ENCODE results near the gene IGFL4. TPM values are rescaled to one million over a fixed set of nuclear protein-coding genes. Genes with fewer than 3 reads are reported as not detected.

The IGFL4 gene
- total and polyA plus RNA-seq, 10 of the 15 experiments (the other 5 are each of a cell fraction or from before 2014, with no cell fraction given): not detected

- CTCF ChIA-PET: interaction anchor here (0.8 to 1.5 kb wide), 6 partner anchors 10 to 73 kb away, joined by 3 to 6 read pairs (median 3); no protein-coding TSS in a partner anchor
- SMC1A ChIA-PET (ENCODE audit: uncharacterized antibody, unreplicated experiment): interaction anchor here (2.2 kb wide), 1 partner anchor 14 kb away, joined by 8 read pairs; no protein-coding TSS in a partner anchor
- RAD21 ChIA-PET (ENCODE audit: unreplicated experiment): no interaction called here
- no peak for TF ChIP-seq CUX1 (IDR thresholded peaks at IDR 0.05; ENCODE audit: insufficient replicate concordance, low read depth, low read length)
- TF ChIP-seq NFXL1 (IDR thresholded peaks at IDR 0.05; ENCODE audit: borderline replicate concordance): no peak
- no peak for TF ChIP-seq SP1 (IDR thresholded peaks at IDR 0.05; ENCODE audit: low read depth, low read length)
- DNase-seq (ENCODE audit: low read depth, low spot score) (no peak), FAIRE-seq (no peak), ATAC-seq (no peak)
- H3K4me2 ChIP-seq (ENCODE audit: control insufficient read depth, insufficient read depth): no peak overlapping the region
- WGBS (ENCODE audit: insufficient coverage, insufficient replicate concordance, low lambda C conversion rate, missing lambda C conversion rate): 37% methylated on average over 5 of the region's 5 CpGs
- in situ Hi-C loops (cut with MboI): no loop called here
- no peak overlapping the region for H3K9ac ChIP-seq (ENCODE audit: control insufficient read depth, insufficient read depth, low read length)
- intact Hi-C loops (cut with micrococcal nuclease; ENCODE audit: unreplicated experiment): no loop called here
- H4K20me1 ChIP-seq (ENCODE audit: control insufficient read depth, insufficient read depth): no peaks in the 10 kb centered on the region
- no peaks in the 10 kb centered on the region for H3K4me1 ChIP-seq (ENCODE audit: control insufficient read depth, insufficient read depth, low read length)
- BruUV-seq (replicated peaks): no TSS peak
- no peak overlapping the region for H3K4me3 ChIP-seq
- H2AFZ ChIP-seq (ENCODE audit: control insufficient read depth, low read depth, low read length): no peak overlapping the region
- POLR2A ChIA-PET: no interaction called here
- H3K27me3 ChIP-seq (replicated peaks in 1 of 2; ENCODE audit: control insufficient read depth in 2 of 2, insufficient read depth in 2 of 2, low read length in 1 of 2): peaks cover 3 to 5% of the 10 kb centered on the region in 2 experiments; a peak in 3 of 4 replicates
- no peaks in the 10 kb centered on the region for H3K79me2 ChIP-seq (ENCODE audit: control insufficient read depth, insufficient read depth, low read length)
- H3K9me3 ChIP-seq (replicated peaks; ENCODE audit: control insufficient read depth, insufficient read depth, low read length): no peaks in the 10 kb centered on the region
- no peaks in the 10 kb centered on the region for H3K36me3 ChIP-seq (ENCODE audit: control insufficient read depth in 2 of 2, insufficient read depth in 2 of 2, low read length in 1 of 2)
- no peak overlapping the region for H3K27ac ChIP-seq (ENCODE audit: control insufficient read depth, insufficient read depth)
Measured at GRCh38 chr19:46042252-46042883, 1.6 kb upstream of the IGFL4 start.

Data from GM12878 (cell line).